Measurements from ENCODE around the gene CD82.

CD82 gene

GRCh38 chr11:44524751-44525201 is 40.7 kb upstream of the CD82 start:
- TF ChIP-seq Cebpa-rat (IDR thresholded peaks at IDR 0.05): no peak
- H3K9ac ChIP-seq: 0 out of 22 replicates have a peak overlapping the region, but pooled peaks of 1 of the 11 experiments have one; percentile 10
- peaks cover 0 to 3% (median 0%) of the 10 kb centered on the region in 11 experiments; a peak in 1 of 22 replicates for H4K20me1 ChIP-seq

GRCh38 chr11:44525473-44526252 is 39.8 kb upstream of the CD82 start:
- no peak for TF ChIP-seq Cebpa-rat (IDR thresholded peaks at IDR 0.05)
- Histone ChIP-seq H3K36me3 (no peaks in the 10 kb centered on the region), H3K4me2 (peak overlapping the region; percentile 65 to 91 (median 86)), H3K4me3 (no peak overlapping the region), H4K20me1 (no peaks in the 10 kb centered on the region), H3K9ac (peak overlapping the region in 5 of 11 experiments; percentile 33 to 60 (median 46); a peak in 3 of 22 replicates), H3K27ac (peak overlapping the region in 8 of 11 experiments; percentile 29 to 54 (median 47); a peak in 10 of 22 replicates), H3K4me1 (peaks cover 31 to 72% (median 66%) of the 10 kb centered on the region in 10 experiments), H3K9me3 (replicated peaks in 1 of 11) (no peaks in the 10 kb centered on the region), H3K27me3 (peaks cover 0 to 8% (median 5%) of the 10 kb centered on the region in 11 experiments; a peak in 12 of 22 replicates)

More at GRCh38 chr11:44524751-44525201, 40.7 kb upstream of the CD82 start:
- H3K27me3 ChIP-seq: peaks cover 7 to 17% (median 14%) of the 10 kb centered on the region in 11 experiments; a peak in 19 of 22 replicates
- no peak overlapping the region for H3K4me3 ChIP-seq
- H3K9me3 ChIP-seq (replicated peaks in 1 of 11): no peaks in the 10 kb centered on the region
- peak overlapping the region; percentile 65 to 91 (median 86) for H3K4me2 ChIP-seq
- H3K36me3 ChIP-seq: no peaks in the 10 kb centered on the region
- H3K27ac ChIP-seq: peak overlapping the region in 1 of 11 experiments; percentile 30; a peak in 2 of 22 replicates
- peaks cover 31 to 70% (median 60%) of the 10 kb centered on the region in 10 experiments for H3K4me1 ChIP-seq

- no peaks in the 10 kb centered on the region for H3K36me3 ChIP-seq
- H4K20me1 ChIP-seq: no peaks in the 10 kb centered on the region
- peak overlapping the region in 10 of 11 experiments; percentile 3 to 60 (median 40); a peak in 13 of 22 replicates for H3K9ac ChIP-seq
- peak overlapping the region in 2 of 10 experiments; percentile 1 to 29; a peak in 1 of 20 replicates for H3K4me3 ChIP-seq
- no peaks in the 10 kb centered on the region for H3K9me3 ChIP-seq (replicated peaks in 1 of 11)
- H3K4me1 ChIP-seq: peaks cover 31 to 80% (median 73%) of the 10 kb centered on the region in 10 experiments
- no peak for TF ChIP-seq Cebpa-rat (IDR thresholded peaks at IDR 0.05)
- peak overlapping the region in 9 of 11 experiments; percentile 17 to 54 (median 43); a peak in 13 of 22 replicates for H3K27ac ChIP-seq
- peaks cover 0 to under 1% (median 0%) of the 10 kb centered on the region in 11 experiments; a peak in 2 of 22 replicates for H3K27me3 ChIP-seq
- peak overlapping the region; percentile 65 to 91 (median 86) for H3K4me2 ChIP-seq
Measured at GRCh38 chr11:44526438-44526837, 39.0 kb upstream of the CD82 start.

DNA sequence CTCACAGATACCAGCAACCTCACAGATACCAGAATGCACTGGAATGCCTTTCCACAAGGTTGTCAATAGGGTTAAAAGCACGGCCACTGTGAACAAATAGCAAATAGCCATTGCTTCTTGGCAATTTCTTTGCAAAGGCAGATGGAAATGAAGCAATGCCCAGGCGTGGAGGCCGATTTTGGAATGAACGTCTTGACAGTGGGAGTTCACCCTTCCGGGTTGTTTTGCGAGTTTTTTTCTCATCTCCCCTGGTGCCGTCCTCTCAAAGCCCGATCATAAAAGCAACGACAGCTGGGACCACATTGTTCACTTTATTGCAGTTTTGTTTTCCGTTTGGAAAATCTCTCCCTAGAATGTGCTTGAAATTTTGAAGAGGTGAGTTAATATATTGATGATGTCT is 38.0 kb upstream of the CD82 start:
- H3K4me3 ChIP-seq: no peak overlapping the region
- 0 out of 22 replicates have a peak overlapping the region, but pooled peaks of 1 of the 11 experiments have one; percentile 58 for H3K9ac ChIP-seq
- H3K4me1 ChIP-seq: peaks cover 31 to 90% (median 84%) of the 10 kb centered on the region in 10 experiments
- H3K27ac ChIP-seq: peak overlapping the region in 1 of 11 experiments; percentile 21; a peak in 4 of 22 replicates
- peak overlapping the region; percentile 65 to 91 (median 86); a peak in 17 of 22 replicates for H3K4me2 ChIP-seq
- no peaks in the 10 kb centered on the region for H3K27me3 ChIP-seq
- no peaks in the 10 kb centered on the region for H3K36me3 ChIP-seq
- no peak for TF ChIP-seq Cebpa-rat (IDR thresholded peaks at IDR 0.05)
- no peaks in the 10 kb centered on the region for H3K9me3 ChIP-seq (replicated peaks in 1 of 11)
- no peaks in the 10 kb centered on the region for H4K20me1 ChIP-seq

DNA sequence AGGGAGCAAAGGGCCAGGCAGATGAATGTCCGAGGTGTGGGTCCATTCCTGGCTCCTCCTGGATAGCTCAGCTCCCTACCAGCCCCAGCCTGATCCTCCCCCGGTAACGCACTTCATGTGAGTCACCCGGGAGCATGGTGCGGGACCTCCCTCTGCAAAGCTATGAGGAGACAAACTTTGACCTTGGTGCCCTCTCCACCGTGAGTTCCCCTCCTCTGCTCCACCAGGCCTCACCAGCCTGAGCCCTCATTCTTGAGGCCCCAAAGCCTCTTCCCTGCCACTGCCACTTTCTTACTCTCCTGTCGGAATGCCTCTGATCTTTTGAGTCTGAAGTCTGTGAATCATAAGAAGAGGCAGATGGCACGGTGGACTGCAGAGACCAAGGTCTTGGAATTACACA is 37.4 kb upstream of the CD82 start:
- H3K36me3 ChIP-seq: no peaks in the 10 kb centered on the region
- H3K9me3 ChIP-seq (replicated peaks in 1 of 11): no peaks in the 10 kb centered on the region
- no peak for TF ChIP-seq Cebpa-rat (IDR thresholded peaks at IDR 0.05)
- H3K27me3 ChIP-seq: no peaks in the 10 kb centered on the region
- no peak overlapping the region for H3K9ac ChIP-seq
- peaks cover 31 to 97% (median 90%) of the 10 kb centered on the region in 10 experiments for H3K4me1 ChIP-seq
- H4K20me1 ChIP-seq: no peaks in the 10 kb centered on the region
- peak overlapping the region in 9 of 11 experiments; percentile 12 to 90 (median 76); a peak in 11 of 22 replicates for H3K4me2 ChIP-seq
- no peak overlapping the region for H3K4me3 ChIP-seq
- H3K27ac ChIP-seq: peak overlapping the region in 4 of 11 experiments; percentile 5 to 38 (median 18); a peak in 3 of 22 replicates

- Histone ChIP-seq H3K4me1 (peaks cover 31 to 97% (median 90%) of the 10 kb centered on the region in 10 experiments), H3K4me2 (peak overlapping the region in 9 of 11 experiments; percentile 19 to 90 (median 85); a peak in 11 of 22 replicates), H3K9ac (no peak overlapping the region), H3K9me3 (replicated peaks in 1 of 11) (no peaks in the 10 kb centered on the region), H3K4me3 (no peak overlapping the region), H3K36me3 (no peaks in the 10 kb centered on the region), H4K20me1 (no peaks in the 10 kb centered on the region), H3K27ac (peak overlapping the region in 4 of 11 experiments; percentile 5 to 79 (median 46); a peak in 2 of 22 replicates), H3K27me3 (no peaks in the 10 kb centered on the region)
- TF ChIP-seq Cebpa-rat (IDR thresholded peaks at IDR 0.05): no peak
Measured at GRCh38 chr11:44528581-44528980, 36.9 kb upstream of the CD82 start.

- H4K20me1 ChIP-seq: no peaks in the 10 kb centered on the region
- H3K27ac ChIP-seq: peak overlapping the region in 9 of 11 experiments; percentile 14 to 79 (median 62); a peak in 17 of 22 replicates
- peaks cover 23 to 84% (median 79%) of the 10 kb centered on the region in 10 experiments for H3K4me1 ChIP-seq
- peak overlapping the region in 2 of 10 experiments; percentile 4 to 15; a peak in 2 of 20 replicates for H3K4me3 ChIP-seq
- TF ChIP-seq Cebpa-rat (IDR thresholded peaks at IDR 0.05): no peak
- peak overlapping the region in 2 of 11 experiments; percentile 62 to 71; a peak in 5 of 22 replicates for H3K9ac ChIP-seq
- H3K4me2 ChIP-seq: peak overlapping the region in 10 of 11 experiments; percentile 22 to 89 (median 75); a peak in 18 of 22 replicates
- H3K9me3 ChIP-seq (replicated peaks in 1 of 11): no peaks in the 10 kb centered on the region
- no peaks in the 10 kb centered on the region for H3K27me3 ChIP-seq
- H3K36me3 ChIP-seq: no peaks in the 10 kb centered on the region
Measured at GRCh38 chr11:44529895-44530412, 35.5 kb upstream of the CD82 start.

DNA sequence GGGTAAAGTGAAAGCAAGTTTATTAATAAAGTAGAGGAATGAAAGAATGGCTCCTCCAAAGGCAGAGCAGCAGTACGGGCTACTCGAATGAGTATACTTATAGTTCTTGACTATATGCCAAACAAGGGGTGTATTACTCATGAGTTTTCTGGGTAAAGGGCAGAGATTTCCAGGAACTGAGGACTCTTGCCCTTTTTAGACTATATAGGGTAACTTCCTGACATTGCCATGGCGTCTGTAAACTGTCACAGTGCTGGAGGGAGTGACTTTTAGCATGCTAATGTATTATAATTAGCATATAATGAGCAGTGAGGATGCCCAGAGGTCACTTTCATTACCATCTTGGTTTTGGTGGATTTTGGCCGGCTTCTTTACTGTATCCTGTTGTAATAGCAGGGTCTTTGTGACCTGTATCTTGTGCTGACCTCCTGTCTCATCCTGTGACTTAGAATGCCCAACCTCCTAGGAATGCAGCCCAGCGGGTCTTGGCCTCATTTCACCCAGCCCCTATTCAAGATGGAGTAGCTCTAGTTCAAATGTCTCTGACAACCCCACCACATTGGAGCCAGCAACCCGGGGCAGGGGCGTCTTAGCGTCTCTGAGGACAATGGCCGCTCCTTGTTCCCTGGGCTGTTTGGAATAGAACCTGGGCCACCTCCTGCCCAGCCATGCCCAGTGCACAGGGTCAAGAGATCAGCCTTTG is 34.9 kb upstream of the CD82 start:
- Histone ChIP-seq H3K27me3 (no peaks in the 10 kb centered on the region), H3K27ac (peak overlapping the region in 9 of 11 experiments; percentile 14 to 79 (median 62); a peak in 17 of 22 replicates), H4K20me1 (no peaks in the 10 kb centered on the region), H3K4me3 (peak overlapping the region in 2 of 10 experiments; percentile 4 to 15; a peak in 2 of 20 replicates), H3K4me2 (peak overlapping the region in 10 of 11 experiments; percentile 22 to 89 (median 75); a peak in 18 of 22 replicates), H3K9me3 (replicated peaks in 1 of 11) (no peaks in the 10 kb centered on the region), H3K36me3 (no peaks in the 10 kb centered on the region), H3K9ac (peak overlapping the region in 2 of 11 experiments; percentile 62 to 71; a peak in 5 of 22 replicates), H3K4me1 (peaks cover 17 to 77% (median 73%) of the 10 kb centered on the region in 10 experiments)
- no peak for TF ChIP-seq Cebpa-rat (IDR thresholded peaks at IDR 0.05)

All from BLaER1 treated with 17β-estradiol and CSF1 and Interleukin-3, amounts not matched to agents 10 nM and 100 nM (cell line).